ENCODE results near the gene ADNP. TPM values are rescaled to one million over a fixed set of nuclear protein-coding genes. Genes with fewer than 3 reads are reported as not detected.

ADNP gene
- total RNA-seq, 1 experiment from 2014 or later = 143 TPM

DNA sequence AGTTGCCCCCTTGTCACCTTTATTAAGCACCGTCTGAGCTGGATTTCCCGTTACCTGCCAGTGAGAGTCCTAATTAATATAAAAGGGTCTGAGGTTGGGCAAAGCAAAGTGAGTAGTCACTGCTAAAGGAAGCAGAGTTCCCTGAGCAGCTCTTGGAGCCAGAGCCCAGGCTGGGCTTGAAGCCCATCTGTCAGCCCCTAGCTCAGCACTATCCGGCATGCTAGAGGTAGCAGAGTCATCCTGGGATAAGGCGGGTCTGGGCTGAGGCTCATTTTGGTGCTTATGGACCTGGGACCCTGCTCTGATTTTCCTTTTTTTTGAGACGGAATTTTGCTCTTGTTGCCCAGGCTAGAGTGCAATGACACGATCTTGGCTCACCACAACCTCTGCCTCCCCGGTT is 46.2 kb downstream of the ADNP start:
- Histone ChIP-seq H3K23me2 (ENCODE audit: insufficient read length, low read depth, low read length, poor library complexity, severe bottlenecking) (no peaks in the 10 kb centered on the region), H3K27me3 (ENCODE audit: insufficient read depth, low read length) (no peaks in the 10 kb centered on the region), H2AK5ac (ENCODE audit: insufficient read length, low read length) (no peak overlapping the region), H2BK5ac (ENCODE audit: insufficient read length, low read length) (no peak overlapping the region), H3K79me2 (ENCODE audit: insufficient read depth, low read length) (no peaks in the 10 kb centered on the region), H3K4me1 (ENCODE audit: insufficient read depth, low read length) (no peaks in the 10 kb centered on the region), H3K9ac (ENCODE audit: extremely low read depth, insufficient read length, low read length) (no peak overlapping the region), H3K4me2 (ENCODE audit: insufficient read depth, insufficient read length, low read length) (no peak overlapping the region), H3K4ac (ENCODE audit: low read depth, low read length) (no peak overlapping the region), H2BK20ac (ENCODE audit: low read depth, low read length, poor library complexity, severe bottlenecking) (no peak overlapping the region), H4K8ac (replicated peaks; ENCODE audit: insufficient read length, low read depth, low read length) (no peak overlapping the region), H2AFZ (ENCODE audit: low read length) (no peak overlapping the region), H3K18ac (ENCODE audit: insufficient read length, low read depth, low read length) (no peak overlapping the region), H3K14ac (ENCODE audit: insufficient read depth, low read length) (no peak overlapping the region), H3K9me3 (ENCODE audit: control insufficient read depth, low read depth, low read length) (no peaks in the 10 kb centered on the region), H2BK15ac (ENCODE audit: low read depth, low read length) (no peak overlapping the region), H3K56ac (ENCODE audit: insufficient read length, low read depth, low read length) (no peak overlapping the region), H3T11ph (ENCODE audit: low read length) (no peak overlapping the region), H2BK120ac (ENCODE audit: low read depth, low read length, poor library complexity, severe bottlenecking) (no peak overlapping the region), H3K23ac (ENCODE audit: insufficient read length, low read depth, low read length) (no peak overlapping the region), H3K27ac (ENCODE audit: insufficient read length, low read depth, low read length) (no peak overlapping the region), H3K79me1 (ENCODE audit: insufficient read depth, low read depth, low read length, poor library complexity, severe bottlenecking) (no peaks in the 10 kb centered on the region), H4K5ac (ENCODE audit: insufficient read length, low read depth, low read length) (no peak overlapping the region), H2BK12ac (ENCODE audit: insufficient read length, low read depth, low read length) (no peak overlapping the region), H4K91ac (ENCODE audit: insufficient read length, low read depth, low read length) (no peak overlapping the region), H4K20me1 (ENCODE audit: control insufficient read depth, insufficient read depth, insufficient read length) (peaks cover 4% of the 10 kb centered on the region)
- DNase-seq = no peak
- Mint-ChIP-seq H3K27me3 (ENCODE audit: low read depth) (no peaks in the 10 kb centered on the region), H3K9me3 (no peaks in the 10 kb centered on the region), H3K27ac (peak overlapping the region in 2 of 3 experiments; percentile 40 to 68; a peak in 1 of 7 replicates), H3K4me1 (peaks cover 8 to 10% of the 10 kb centered on the region in 2 experiments), H3K4me3 (no peak overlapping the region), H3K36me3 (ENCODE audit: insufficient read depth in 1 of 3, low read depth in 3 of 3) (peaks cover 12 to 21% (median 17%) of the 10 kb centered on the region in 3 experiments; a peak in 6 of 7 replicates)
- no CpG with 5 or more reads among the region's 7 CpGs for WGBS (ENCODE audit: extremely low coverage, insufficient read length, low lambda C conversion rate)
- TF ChIP-seq, protein P1, sequence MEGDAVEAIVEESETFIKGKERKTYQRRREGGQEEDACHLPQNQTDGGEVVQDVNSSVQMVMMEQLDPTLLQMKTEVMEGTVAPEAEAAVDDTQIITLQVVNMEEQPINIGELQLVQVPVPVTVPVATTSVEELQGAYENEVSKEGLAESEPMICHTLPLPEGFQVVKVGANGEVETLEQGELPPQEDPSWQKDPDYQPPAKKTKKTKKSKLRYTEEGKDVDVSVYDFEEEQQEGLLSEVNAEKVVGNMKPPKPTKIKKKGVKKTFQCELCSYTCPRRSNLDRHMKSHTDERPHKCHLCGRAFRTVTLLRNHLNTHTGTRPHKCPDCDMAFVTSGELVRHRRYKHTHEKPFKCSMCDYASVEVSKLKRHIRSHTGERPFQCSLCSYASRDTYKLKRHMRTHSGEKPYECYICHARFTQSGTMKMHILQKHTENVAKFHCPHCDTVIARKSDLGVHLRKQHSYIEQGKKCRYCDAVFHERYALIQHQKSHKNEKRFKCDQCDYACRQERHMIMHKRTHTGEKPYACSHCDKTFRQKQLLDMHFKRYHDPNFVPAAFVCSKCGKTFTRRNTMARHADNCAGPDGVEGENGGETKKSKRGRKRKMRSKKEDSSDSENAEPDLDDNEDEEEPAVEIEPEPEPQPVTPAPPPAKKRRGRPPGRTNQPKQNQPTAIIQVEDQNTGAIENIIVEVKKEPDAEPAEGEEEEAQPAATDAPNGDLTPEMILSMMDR (conservative IDR thresholded peaks at IDR 0.05) = no peak
